Stimulated activated CD8-positive, alpha-beta memory T cell treated with anti-CD3 and anti-CD28 coated beads, Interleukin-12 subunit alpha, Interleukin-12 subunit beta, amount 100 ng/mL, for 24 hours (primary cell): ENCODE data around the gene SIX5.
A peak's percentile ranks its signal among the peaks of the same experiment; 100 is the strongest.
"Not testable (repeated sequence)": the region's sequence is repeated elsewhere in the genome, so short reads cannot be mapped to it uniquely, and the experiment has no call there.

Experiments
- DNase-seq: peaks from one replicate; pipeline ENCODE4 v3.0.0-alpha.2; 2020; ENCODE audit errors: extremely low read depth

The SIX5 gene

GRCh38 chr19:45768984-45769782 lies at the start of gene SIX5:
TSS of gene SIX5 (minus strand) at chr19:45769252. CDS start at chr19:45768844, 408 bp downstream.
- DNase-seq, result peak; percentile 85

- DNase-seq, result no peak
Measured at GRCh38 chr19:45817725-45818301, 48.8 kb upstream of the SIX5 start.

- peak; percentile 90 for DNase-seq
Measured at GRCh38 chr19:45817010-45817724, 48.1 kb upstream of the SIX5 start.

- no peak for DNase-seq
Measured at GRCh38 chr19:45816236-45817009, 47.4 kb upstream of the SIX5 start.

GRCh38 chr19:45815481-45816216 lies 46.6 kb upstream of the SIX5 start:
- no peak for DNase-seq

GRCh38 chr19:45814851-45815480 lies 45.9 kb upstream of the SIX5 start, which contains the start of gene RSPH6A:
TSS of gene RSPH6A (minus strand) at chr19:45815308. CDS start at chr19:45815176, 132 bp downstream.
- no peak for DNase-seq

- no peak for DNase-seq
Measured at GRCh38 chr19:45814166-45814780, 45.2 kb upstream of the SIX5 start.

- DNase-seq, result no peak
Measured at GRCh38 chr19:45812297-45812696, 43.2 kb upstream of the SIX5 start.

GRCh38 chr19:45809643-45810159 lies 40.6 kb upstream of the SIX5 start:
- DNase-seq, result no peak

- no peak for DNase-seq
Measured at GRCh38 chr19:45805719-45806118, 36.7 kb upstream of the SIX5 start.

- no peak for DNase-seq
Measured at GRCh38 chr19:45804959-45805230, 35.8 kb upstream of the SIX5 start.

- no peak for DNase-seq
Measured at GRCh38 chr19:45804140-45804958, 35.3 kb upstream of the SIX5 start.

GRCh38 chr19:45801603-45802175 lies 32.6 kb upstream of the SIX5 start:
- DNase-seq, result no peak

GRCh38 chr19:45800070-45800553 lies 31.1 kb upstream of the SIX5 start:
- no peak for DNase-seq

- not testable (repeated sequence) for DNase-seq
Measured at GRCh38 chr19:45799541-45799940, 30.5 kb upstream of the SIX5 start.

- no peak for DNase-seq
Measured at GRCh38 chr19:45798995-45799517, 30.0 kb upstream of the SIX5 start.

GRCh38 chr19:45794627-45795026 lies 25.6 kb upstream of the SIX5 start:
- no peak for DNase-seq

GRCh38 chr19:45793876-45794275 lies 24.8 kb upstream of the SIX5 start:
- DNase-seq, result no peak

- no peak for DNase-seq
Measured at GRCh38 chr19:45793178-45793564, 24.1 kb upstream of the SIX5 start.
